Brain microvascular endothelial cell (primary cell): ENCODE data around the gene FAM20C.
"Not testable (repeated sequence)": the region's sequence is repeated elsewhere in the genome, so short reads cannot be mapped to it uniquely, and the experiment has no call there.

Experiments
- DNase-seq: peaks from one replicate; pipeline ENCODE4 v3.0.0-alpha.2; 2020
- H3K27ac ChIP-seq: fragments of 250-450 bp; sonication (Bioruptor Pico); 2 replicates; pipeline ENCODE4 v1.5.1; 2020; ENCODE audit warnings: mild to moderate bottlenecking, moderate library complexity
- H3K27me3 ChIP-seq: fragments of 250-450 bp; sonication (Bioruptor Pico); replicated peaks from 2 replicates; pipeline ENCODE4 v1.5.1; 2020; ENCODE audit warnings: mild to moderate bottlenecking
- H3K36me3 ChIP-seq: fragments of 250-450 bp; sonication (Bioruptor Pico); replicated peaks from 2 replicates; pipeline ENCODE4 v1.5.1; 2020; ENCODE audit warnings: mild to moderate bottlenecking
- H3K4me3 ChIP-seq: 2 replicates; pipeline ENCODE4 v1.5.1; 2011; ENCODE audit warnings: low read depth, mild to moderate bottlenecking, control low read depth, low read length, moderate library complexity
- in situ Hi-C: cut with HindIII; loops from 2 replicates; pipeline ENCODE4 v1.10.0; 2017; ENCODE audit warnings: low sequenced_read_pairs, low pct_ligation_motif_present
- TF ChIP-seq, protein P1 (sequence below): IDR thresholded peaks from 2 replicates; pipeline ENCODE4 v1.5.1; 2011; ENCODE audit warnings: low read depth, mild to moderate bottlenecking, moderate library complexity, low read length, control low read depth, inconsistent platforms; ENCODE audit errors: missing control alignments

The FAM20C gene

GRCh38 chr7:240146-240676 is 47.8 kb downstream of the FAM20C start:
- no peak overlapping the region for H3K27ac ChIP-seq
- no peak for DNase-seq
- peaks cover 7% of the 10 kb centered on the region for H3K36me3 ChIP-seq
- no peak overlapping the region for H3K4me3 ChIP-seq
- H3K27me3 ChIP-seq, result no peaks in the 10 kb centered on the region
- TF ChIP-seq, protein P1, sequence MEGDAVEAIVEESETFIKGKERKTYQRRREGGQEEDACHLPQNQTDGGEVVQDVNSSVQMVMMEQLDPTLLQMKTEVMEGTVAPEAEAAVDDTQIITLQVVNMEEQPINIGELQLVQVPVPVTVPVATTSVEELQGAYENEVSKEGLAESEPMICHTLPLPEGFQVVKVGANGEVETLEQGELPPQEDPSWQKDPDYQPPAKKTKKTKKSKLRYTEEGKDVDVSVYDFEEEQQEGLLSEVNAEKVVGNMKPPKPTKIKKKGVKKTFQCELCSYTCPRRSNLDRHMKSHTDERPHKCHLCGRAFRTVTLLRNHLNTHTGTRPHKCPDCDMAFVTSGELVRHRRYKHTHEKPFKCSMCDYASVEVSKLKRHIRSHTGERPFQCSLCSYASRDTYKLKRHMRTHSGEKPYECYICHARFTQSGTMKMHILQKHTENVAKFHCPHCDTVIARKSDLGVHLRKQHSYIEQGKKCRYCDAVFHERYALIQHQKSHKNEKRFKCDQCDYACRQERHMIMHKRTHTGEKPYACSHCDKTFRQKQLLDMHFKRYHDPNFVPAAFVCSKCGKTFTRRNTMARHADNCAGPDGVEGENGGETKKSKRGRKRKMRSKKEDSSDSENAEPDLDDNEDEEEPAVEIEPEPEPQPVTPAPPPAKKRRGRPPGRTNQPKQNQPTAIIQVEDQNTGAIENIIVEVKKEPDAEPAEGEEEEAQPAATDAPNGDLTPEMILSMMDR, result no peak
- in situ Hi-C loops, result no loop called here

DNA sequence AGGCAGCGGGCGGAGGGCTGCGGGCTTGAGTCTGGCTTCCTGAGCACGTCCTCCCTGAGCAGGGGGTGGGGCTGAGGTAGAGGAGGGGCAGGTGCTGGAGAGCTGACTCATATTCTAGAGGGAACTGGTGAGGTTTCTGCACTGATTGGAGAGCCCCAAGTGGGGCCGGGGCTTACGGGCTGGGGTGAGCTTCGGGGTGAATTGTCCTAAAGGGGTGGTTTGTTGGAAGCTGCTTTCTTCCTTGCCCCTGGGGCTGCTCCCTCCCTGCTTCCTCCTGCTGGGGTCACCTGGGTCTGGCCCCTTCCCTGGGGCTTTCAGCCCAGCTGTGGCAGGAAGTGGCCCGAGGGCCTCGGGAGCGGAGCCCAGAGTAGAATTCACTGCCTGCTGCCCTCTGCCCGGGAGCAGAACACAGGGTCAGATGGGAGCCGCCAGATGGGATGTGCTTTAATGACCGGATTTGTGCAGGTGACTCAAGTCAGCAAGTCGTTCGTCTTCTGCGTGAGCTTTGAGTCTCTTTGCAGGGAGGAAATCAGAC is 48.6 kb downstream of the FAM20C start:
- TF ChIP-seq, protein P1, result no peak
- in situ Hi-C loops, result no loop called here
- no peak for DNase-seq
- Histone ChIP-seq H3K27me3 (no peaks in the 10 kb centered on the region), H3K27ac (no peak overlapping the region), H3K4me3 (no peak overlapping the region), H3K36me3 (peaks cover 6% of the 10 kb centered on the region)

DNA sequence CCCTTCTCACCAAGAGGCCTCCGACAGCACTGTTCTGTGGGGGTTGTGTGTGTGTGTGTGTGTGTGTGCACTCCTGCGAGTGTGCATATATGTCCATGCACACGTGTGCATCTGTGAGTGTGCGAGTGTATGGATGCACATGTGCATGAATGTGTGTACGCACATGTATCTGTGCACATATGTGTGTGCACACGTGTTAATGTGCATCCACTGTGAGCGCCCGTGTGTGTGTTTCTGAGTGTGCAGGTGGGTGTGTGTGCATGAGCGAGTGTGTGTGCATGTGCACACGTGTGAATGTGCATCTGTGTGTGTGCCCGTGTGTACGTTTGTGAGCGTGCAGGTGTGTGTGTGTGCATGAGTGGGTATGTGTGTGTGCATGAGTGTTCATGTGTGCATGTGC is 49.1 kb downstream of the FAM20C start:
- in situ Hi-C loops, result no loop called here
- peaks cover 6% of the 10 kb centered on the region for H3K36me3 ChIP-seq
- no peak overlapping the region for H3K27ac ChIP-seq
- no peaks in the 10 kb centered on the region for H3K27me3 ChIP-seq
- TF ChIP-seq, protein P1, result no peak
- H3K4me3 ChIP-seq, result no peak overlapping the region
- DNase-seq, result no peak

- peaks cover 16% of the 10 kb centered on the region for H3K36me3 ChIP-seq
- in situ Hi-C loops, H3K27me3 ChIP-seq, DNase-seq, H3K4me3 ChIP-seq, H3K27ac ChIP-seq: not testable (repeated sequence)
These were observed 50.6 kb downstream of the FAM20C start for GRCh38 chr7:242826-243579.

DNA sequence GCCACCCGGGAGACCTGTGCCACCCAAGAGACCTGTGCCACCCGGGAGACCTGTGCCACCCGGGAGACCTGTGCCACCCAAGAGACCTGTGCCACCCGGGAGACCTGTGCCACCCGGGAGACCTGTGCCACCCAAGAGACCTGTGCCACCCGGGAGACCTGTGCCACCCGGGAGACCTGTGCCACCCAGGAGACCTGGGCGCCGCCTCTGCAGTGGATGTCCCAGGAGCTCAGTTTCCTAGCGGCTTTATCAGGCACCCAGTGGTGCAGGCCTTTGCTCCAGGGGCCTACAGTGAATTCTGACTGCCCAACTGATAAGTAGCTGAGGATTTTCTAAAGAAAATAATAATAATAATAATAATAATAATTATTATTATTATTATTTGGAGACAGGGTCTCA is 51.2 kb downstream of the FAM20C start:
- DNase-seq, in situ Hi-C loops, H3K4me3 ChIP-seq: not testable (repeated sequence)

DNA sequence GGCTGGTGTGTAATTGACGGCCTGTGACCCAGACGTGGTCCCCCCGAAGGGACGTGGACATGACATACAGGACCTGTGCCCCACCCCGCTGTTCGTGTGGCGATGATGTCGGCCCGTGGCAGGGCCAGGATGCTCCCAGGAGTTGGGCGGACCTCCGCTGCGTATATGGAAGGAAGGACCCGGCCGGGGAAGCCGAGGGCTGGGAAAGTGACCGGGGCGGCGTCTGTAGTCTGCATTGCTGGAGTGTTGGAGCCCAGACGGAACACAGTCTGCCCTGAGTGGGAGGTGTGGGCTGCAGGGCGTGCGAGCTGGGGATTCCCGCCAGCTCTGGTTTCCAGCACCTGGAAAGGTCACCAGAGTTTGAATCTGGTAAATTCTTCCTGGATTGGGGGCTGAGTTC is 52.6 kb downstream of the FAM20C start:
- in situ Hi-C loops, result no loop called here
- H3K27me3 ChIP-seq, result no peaks in the 10 kb centered on the region
- DNase-seq, result no peak
- H3K4me3 ChIP-seq, result no peak overlapping the region
- H3K27ac ChIP-seq, result no peak overlapping the region
- TF ChIP-seq, protein P1, result no peak
- H3K36me3 ChIP-seq, result peaks cover 28% of the 10 kb centered on the region

More for the DNA sequence above, 51.2 kb downstream of the FAM20C start:
- H3K27me3 ChIP-seq, H3K27ac ChIP-seq: not testable (repeated sequence)
- peaks cover 16% of the 10 kb centered on the region for H3K36me3 ChIP-seq
